ENCODE results near the gene HOXD4.
A peak's percentile ranks its signal among the peaks of the same experiment; 100 is the strongest.

Gene HOXD4

DNA sequence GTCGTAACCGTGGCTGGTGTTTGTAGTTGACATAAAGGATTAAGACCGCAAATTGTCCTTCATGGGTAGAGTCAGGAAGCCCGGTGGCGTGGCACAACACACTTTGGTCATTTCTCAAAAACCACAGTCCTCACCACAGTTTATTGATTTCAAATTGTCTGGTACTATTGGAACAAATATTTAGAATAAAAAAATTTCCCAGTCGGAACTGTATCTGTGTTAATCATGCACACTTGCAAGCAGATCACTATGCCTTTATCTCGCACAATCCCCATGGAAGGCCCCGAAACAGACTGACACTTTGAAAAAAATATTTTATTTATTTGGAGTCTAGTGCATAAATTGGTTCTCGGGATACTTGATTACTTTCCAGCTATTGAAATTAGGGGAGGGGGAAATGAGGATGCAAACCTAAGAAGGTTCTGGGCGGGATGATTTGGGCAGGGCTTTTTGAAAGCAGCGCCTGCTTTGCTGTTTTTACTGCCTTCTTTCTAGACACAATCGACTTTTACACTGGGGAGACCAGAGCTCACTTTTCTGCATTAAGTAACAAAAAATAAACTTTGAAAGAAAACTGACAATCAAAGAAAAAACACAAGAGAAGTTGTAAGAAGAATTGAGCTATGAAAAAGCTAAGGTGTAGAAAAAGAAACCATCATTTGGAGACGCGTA is 21.7 kb downstream of the HOXD4 start:
- H3K4me3 ChIP-seq (ENCODE audit: low read length in 2 of 2), result no peak overlapping the region
- peaks cover 4% of the 10 kb centered on the region in 2 donors for H3K27me3 ChIP-seq (ENCODE audit: control insufficient read depth in 2 of 2, insufficient read depth in 2 of 2, low read length in 2 of 2)
- no peaks in the 10 kb centered on the region for H3K36me3 ChIP-seq (ENCODE audit: control insufficient read depth in 2 of 2, insufficient read depth in 2 of 2, low read length in 2 of 2)
- H3K9me3 ChIP-seq (ENCODE audit: control insufficient read depth in 2 of 2, low read length in 2 of 2), result no peaks in the 10 kb centered on the region
- H3K4me1 ChIP-seq (ENCODE audit: control insufficient read depth in 2 of 2, insufficient read depth in 2 of 2, low read length in 2 of 2), result peaks cover 15 to 17% of the 10 kb centered on the region in 2 donors
- no peak overlapping the region for H3K9ac ChIP-seq (ENCODE audit: low read depth in 1 of 2, low read length in 2 of 2)
- no peak overlapping the region for H3K27ac ChIP-seq (ENCODE audit: low read depth in 2 of 2, low read length in 2 of 2)

DNA sequence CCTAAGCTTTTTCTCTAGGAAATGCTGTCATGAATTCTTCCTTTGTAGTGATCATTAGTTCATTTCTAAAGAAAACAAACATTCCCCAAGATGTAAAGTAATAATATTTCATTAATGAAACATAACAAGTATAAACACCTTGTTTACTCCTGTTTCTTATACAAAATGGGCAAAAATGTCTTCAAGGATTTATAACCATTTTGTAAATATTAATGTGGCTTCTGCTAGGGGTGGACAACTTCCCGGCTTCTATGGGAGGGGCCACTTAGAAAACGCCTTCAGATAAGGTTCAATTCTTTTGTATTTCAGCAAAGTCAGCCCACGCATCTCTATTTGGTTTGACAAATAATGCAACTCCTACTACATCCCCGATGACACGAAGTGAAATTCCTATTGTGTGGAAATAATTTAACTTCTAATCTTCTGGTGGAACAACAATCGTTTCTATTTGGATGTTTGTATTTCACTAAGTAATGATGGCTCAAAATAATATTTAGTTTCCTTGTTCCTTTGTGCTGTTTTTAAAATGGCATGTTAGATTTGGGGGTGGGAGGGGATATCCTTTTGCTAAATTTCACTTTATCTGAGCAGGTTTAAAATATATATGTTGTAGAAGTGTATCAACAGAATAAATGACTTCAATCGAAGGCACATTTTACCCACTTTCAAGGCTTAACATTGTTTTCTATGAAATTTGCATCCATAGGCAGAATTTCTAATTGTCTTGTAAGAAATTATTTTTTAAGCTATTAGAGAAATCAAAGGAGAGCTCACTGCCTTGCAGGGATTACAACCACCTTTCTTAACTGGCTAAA is 22.4 kb downstream of the HOXD4 start:
- H3K36me3 ChIP-seq (ENCODE audit: control insufficient read depth in 2 of 2, insufficient read depth in 2 of 2, low read length in 2 of 2), result no peaks in the 10 kb centered on the region
- H3K27ac ChIP-seq (ENCODE audit: low read depth in 2 of 2, low read length in 2 of 2), result no peak overlapping the region
- peaks cover 18 to 23% of the 10 kb centered on the region in 2 donors for H3K4me1 ChIP-seq (ENCODE audit: control insufficient read depth in 2 of 2, insufficient read depth in 2 of 2, low read length in 2 of 2)
- H3K9me3 ChIP-seq (ENCODE audit: control insufficient read depth in 2 of 2, low read length in 2 of 2), result no peaks in the 10 kb centered on the region
- H3K27me3 ChIP-seq (ENCODE audit: control insufficient read depth in 2 of 2, insufficient read depth in 2 of 2, low read length in 2 of 2), result peaks cover 4% of the 10 kb centered on the region in 2 donors
- peak overlapping the region in 1 of 2 donors; percentile 62 for H3K4me3 ChIP-seq (ENCODE audit: low read length in 2 of 2)
- H3K9ac ChIP-seq (ENCODE audit: low read depth in 1 of 2, low read length in 2 of 2), result no peak overlapping the region

DNA sequence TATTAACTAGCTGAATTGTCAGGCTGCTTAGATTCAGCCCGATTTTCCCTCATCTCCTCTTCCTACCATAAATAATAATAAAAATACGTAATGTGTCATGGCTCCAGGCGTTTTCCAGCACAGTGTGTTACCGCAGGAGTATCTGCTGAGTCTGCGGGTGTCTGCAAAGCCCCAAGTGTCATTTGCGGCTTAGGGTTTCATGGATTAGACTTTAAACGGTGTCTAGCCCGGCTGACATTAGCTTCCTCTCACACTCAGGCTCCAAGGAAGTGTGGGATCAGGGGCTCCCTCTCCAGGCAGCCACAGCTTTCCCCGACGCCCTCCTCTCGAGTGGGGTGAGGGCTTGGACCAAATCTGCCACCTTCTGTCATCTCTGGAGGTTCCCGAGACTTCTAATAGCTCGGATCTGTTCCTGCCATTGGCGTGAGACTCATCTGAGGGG is 23.1 kb downstream of the HOXD4 start:
- Histone ChIP-seq H3K27ac (ENCODE audit: low read depth in 2 of 2, low read length in 2 of 2) (peak overlapping the region in 1 of 2 donors; percentile 32), H3K9ac (ENCODE audit: low read depth in 1 of 2, low read length in 2 of 2) (no peak overlapping the region), H3K4me3 (ENCODE audit: low read length in 2 of 2) (peak overlapping the region in 1 of 2 donors; percentile 62), H3K36me3 (ENCODE audit: control insufficient read depth in 2 of 2, insufficient read depth in 2 of 2, low read length in 2 of 2) (no peaks in the 10 kb centered on the region), H3K9me3 (ENCODE audit: control insufficient read depth in 2 of 2, low read length in 2 of 2) (no peaks in the 10 kb centered on the region), H3K4me1 (ENCODE audit: control insufficient read depth in 2 of 2, insufficient read depth in 2 of 2, low read length in 2 of 2) (peaks cover 18 to 29% of the 10 kb centered on the region in 2 donors), H3K27me3 (ENCODE audit: control insufficient read depth in 2 of 2, insufficient read depth in 2 of 2, low read length in 2 of 2) (peaks cover 4 to 6% of the 10 kb centered on the region in 2 donors)

DNA sequence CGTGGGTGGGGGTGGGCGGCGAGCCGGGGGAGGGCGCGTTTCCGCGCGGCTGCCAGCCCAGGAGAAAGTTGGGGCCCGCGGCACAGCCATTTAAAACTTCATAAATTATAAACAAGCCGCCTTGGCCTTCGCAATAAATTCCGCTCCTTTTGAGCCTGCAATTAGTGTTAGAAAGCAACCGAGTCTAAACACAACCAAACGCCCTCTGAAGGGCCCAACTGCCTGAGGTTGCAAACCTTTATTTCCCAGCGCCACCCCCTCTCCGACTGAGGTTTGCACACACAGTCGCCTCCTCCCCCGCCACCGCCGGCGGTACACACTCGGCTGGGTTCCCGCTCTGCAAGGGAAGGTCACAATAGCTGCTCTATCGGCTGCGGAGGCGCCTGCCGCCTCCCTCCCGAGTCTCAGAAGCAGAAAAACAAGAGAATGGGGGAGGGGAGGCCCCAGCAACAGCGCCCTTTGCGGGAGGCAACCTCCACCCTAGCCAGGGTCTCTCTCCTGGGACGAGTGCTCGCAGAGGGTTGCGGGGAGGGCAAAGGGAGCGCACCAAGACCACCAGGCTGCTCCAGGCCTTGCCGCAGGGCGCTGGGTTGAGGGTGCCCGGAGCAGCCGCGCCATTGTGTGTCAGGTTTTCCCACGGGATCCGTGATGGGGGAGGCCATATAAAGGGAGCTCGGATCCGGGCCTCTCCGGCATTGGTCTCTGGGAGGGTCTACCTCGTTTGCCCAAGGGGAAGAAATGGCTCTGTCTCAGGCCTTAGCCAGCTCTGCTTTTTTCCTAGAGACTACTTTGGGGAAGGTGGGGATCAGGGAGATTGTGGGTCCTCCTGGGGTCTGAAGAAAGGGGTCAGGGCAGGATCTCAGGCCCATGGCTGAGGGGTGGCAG is 23.7 kb downstream of the HOXD4 start:
- H3K4me3 ChIP-seq (ENCODE audit: low read length in 2 of 2), result peak overlapping the region in 1 of 2 donors; percentile 62
- H3K27me3 ChIP-seq (ENCODE audit: control insufficient read depth in 2 of 2, insufficient read depth in 2 of 2, low read length in 2 of 2), result peaks cover 4 to 6% of the 10 kb centered on the region in 2 donors
- H3K9ac ChIP-seq (ENCODE audit: low read depth in 1 of 2, low read length in 2 of 2), result no peak overlapping the region
- no peaks in the 10 kb centered on the region for H3K9me3 ChIP-seq (ENCODE audit: control insufficient read depth in 2 of 2, low read length in 2 of 2)
- no peaks in the 10 kb centered on the region for H3K36me3 ChIP-seq (ENCODE audit: control insufficient read depth in 2 of 2, insufficient read depth in 2 of 2, low read length in 2 of 2)
- H3K27ac ChIP-seq (ENCODE audit: low read depth in 2 of 2, low read length in 2 of 2), result peak overlapping the region in 1 of 2 donors; percentile 32
- peaks cover 18 to 33% of the 10 kb centered on the region in 2 donors for H3K4me1 ChIP-seq (ENCODE audit: control insufficient read depth in 2 of 2, insufficient read depth in 2 of 2, low read length in 2 of 2)

DNA sequence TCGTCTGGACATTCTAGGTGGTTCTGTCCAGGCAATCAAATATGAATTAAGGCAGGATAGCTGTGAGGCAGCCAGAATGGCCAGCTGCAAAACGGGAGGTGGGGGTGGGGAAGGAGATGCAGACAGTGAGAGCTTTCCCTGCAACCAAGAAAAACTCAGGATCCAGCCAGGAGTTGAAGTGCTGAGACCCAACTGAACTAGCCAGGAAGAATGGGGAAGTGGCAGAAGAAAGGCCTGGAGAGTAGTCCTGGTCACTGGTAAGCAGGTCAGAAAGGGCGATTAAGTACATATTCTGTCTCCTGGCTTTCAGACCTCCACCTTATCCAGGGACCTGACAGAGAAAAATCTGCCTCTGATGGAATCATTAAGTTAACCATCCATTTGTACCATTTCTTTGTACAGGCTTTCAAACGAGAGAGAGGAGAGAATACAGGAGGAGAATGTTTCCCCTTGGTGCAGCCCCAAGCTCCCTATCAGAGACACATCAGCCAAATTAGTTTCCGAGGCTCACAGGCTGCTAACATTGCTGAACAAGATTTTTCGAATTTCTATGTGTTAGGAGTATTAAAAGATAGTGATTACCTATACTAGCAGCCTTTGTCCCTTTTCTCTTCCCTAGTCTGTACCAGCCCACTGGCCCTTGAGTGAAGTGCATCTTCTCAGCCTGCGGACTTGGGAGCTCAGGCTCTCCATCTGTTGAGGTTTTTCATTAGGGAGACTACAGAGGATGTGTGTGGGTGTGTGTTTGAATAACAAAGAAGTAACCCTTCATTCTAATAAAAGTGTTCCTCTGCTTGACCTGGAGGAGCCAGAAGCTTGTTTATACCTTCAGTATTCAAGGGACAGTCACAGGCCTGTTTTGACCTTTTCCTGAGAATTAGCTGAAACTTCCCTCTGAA is 24.6 kb downstream of the HOXD4 start:
- H3K36me3 ChIP-seq (ENCODE audit: control insufficient read depth in 2 of 2, insufficient read depth in 2 of 2, low read length in 2 of 2), result no peaks in the 10 kb centered on the region
- peaks cover 4 to 6% of the 10 kb centered on the region in 2 donors for H3K27me3 ChIP-seq (ENCODE audit: control insufficient read depth in 2 of 2, insufficient read depth in 2 of 2, low read length in 2 of 2)
- H3K9me3 ChIP-seq (ENCODE audit: control insufficient read depth in 2 of 2, low read length in 2 of 2), result no peaks in the 10 kb centered on the region
- H3K4me3 ChIP-seq (ENCODE audit: low read length in 2 of 2), result no peak overlapping the region
- no peak overlapping the region for H3K27ac ChIP-seq (ENCODE audit: low read depth in 2 of 2, low read length in 2 of 2)
- no peak overlapping the region for H3K9ac ChIP-seq (ENCODE audit: low read depth in 1 of 2, low read length in 2 of 2)
- peaks cover 17 to 28% of the 10 kb centered on the region in 2 donors for H3K4me1 ChIP-seq (ENCODE audit: control insufficient read depth in 2 of 2, insufficient read depth in 2 of 2, low read length in 2 of 2)

DNA sequence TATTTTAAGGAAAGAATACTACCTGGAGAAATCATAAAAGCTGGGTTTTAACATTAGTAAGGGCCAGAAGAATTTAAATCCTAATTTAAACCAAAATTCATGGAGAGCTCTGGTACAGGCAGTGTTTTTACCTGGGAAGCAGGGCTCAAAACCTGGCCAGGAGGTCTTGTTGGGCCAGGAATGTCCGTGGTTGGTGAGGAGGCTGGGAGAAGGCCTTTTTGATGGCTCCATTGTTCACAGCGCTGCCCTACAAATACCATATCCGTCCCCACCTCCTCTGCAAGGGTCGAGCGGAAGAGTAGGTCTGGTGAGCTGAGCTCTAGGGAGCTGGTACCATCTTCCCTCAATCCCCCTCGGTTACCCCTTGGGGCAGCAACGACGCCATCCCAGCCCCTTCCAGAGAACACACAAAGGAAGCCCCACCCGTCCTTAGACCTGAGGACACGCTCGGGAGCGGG is 26.3 kb downstream of the HOXD4 start:
- peak overlapping the region; percentile 56 to 65 for H3K9ac ChIP-seq (ENCODE audit: low read depth in 1 of 2, low read length in 2 of 2)
- H3K4me3 ChIP-seq (ENCODE audit: low read length in 2 of 2), result peak overlapping the region; percentile 60 to 73
- H3K4me1 ChIP-seq (ENCODE audit: control insufficient read depth in 2 of 2, insufficient read depth in 2 of 2, low read length in 2 of 2), result peaks cover 14 to 26% of the 10 kb centered on the region in 2 donors
- H3K27me3 ChIP-seq (ENCODE audit: control insufficient read depth in 2 of 2, insufficient read depth in 2 of 2, low read length in 2 of 2), result peaks cover 0 to 6% of the 10 kb centered on the region in 2 donors
- H3K9me3 ChIP-seq (ENCODE audit: control insufficient read depth in 2 of 2, low read length in 2 of 2), result no peaks in the 10 kb centered on the region
- H3K27ac ChIP-seq (ENCODE audit: low read depth in 2 of 2, low read length in 2 of 2), result peak overlapping the region in 1 of 2 donors; percentile 80
- H3K36me3 ChIP-seq (ENCODE audit: control insufficient read depth in 2 of 2, insufficient read depth in 2 of 2, low read length in 2 of 2), result no peaks in the 10 kb centered on the region

DNA sequence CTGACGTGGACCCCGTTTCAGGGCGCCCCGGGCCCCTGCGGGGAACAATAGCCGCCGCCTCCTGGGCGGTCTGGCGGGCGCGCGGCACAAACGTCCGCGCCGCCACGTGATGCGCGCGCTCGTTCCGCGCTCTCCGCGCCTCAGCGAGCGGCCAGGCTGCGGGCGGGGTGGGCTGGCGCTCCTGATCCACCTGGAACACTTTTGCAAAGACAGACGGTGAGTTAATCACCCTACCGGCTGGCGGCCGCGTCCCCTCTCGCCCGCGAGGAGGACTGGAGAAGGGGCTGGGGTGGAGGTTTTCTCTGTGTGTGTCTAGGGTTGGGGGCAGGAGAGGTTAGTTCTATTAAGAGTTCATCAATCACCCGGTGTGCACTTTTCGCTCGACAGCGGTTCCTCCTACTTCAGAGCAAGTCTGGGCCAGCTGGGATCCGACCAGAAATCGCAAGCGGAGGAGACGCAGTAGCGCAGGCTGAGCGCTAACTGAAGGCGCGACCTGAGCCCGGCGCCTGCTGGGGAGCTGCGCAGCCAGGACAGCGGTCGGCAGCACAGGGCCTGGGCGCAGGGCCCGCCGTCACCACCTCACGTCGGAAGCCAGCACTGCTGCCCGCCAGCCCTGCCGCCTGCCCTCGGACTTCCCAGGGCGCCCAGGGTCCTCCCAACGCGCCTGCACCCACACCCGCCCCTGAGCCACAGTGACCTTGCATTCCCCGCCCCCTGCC is 26.8 kb downstream of the HOXD4 start:
- Histone ChIP-seq H3K9ac (ENCODE audit: low read depth in 1 of 2, low read length in 2 of 2) (peak overlapping the region; percentile 56 to 65), H3K9me3 (ENCODE audit: control insufficient read depth in 2 of 2, low read length in 2 of 2) (no peaks in the 10 kb centered on the region), H3K4me1 (ENCODE audit: control insufficient read depth in 2 of 2, insufficient read depth in 2 of 2, low read length in 2 of 2) (peaks cover 14 to 26% of the 10 kb centered on the region in 2 donors), H3K27ac (ENCODE audit: low read depth in 2 of 2, low read length in 2 of 2) (peak overlapping the region; percentile 51 to 80), H3K27me3 (ENCODE audit: control insufficient read depth in 2 of 2, insufficient read depth in 2 of 2, low read length in 2 of 2) (peaks cover 0 to 3% of the 10 kb centered on the region in 2 donors), H3K36me3 (ENCODE audit: control insufficient read depth in 2 of 2, insufficient read depth in 2 of 2, low read length in 2 of 2) (no peaks in the 10 kb centered on the region), H3K4me3 (ENCODE audit: low read length in 2 of 2) (peak overlapping the region; percentile 60 to 73)

DNA sequence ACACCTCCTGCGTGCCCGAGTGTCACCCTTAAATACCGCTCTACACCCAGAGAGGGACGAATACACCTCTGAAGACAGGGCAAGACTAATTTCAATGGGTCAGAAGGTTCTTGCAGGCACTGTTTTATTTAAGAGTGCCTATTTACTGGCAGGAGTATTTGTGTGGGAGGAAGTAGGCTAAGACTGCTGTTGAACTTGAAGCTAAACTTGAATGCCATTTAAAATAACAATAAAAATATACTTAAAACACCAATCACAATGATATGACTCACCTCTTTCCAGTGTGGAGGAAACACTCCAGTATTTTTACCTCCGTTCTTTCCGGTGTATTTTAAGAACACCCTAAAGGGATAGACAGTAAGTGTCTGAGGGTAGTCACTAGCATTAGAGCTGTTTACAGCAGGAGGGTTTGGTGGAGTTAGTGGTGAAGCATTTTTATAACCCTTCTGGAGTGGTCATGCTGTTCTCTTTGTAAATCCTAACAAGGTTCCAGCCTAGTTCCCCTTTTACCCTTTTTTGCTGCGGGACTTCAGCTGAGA is 27.5 kb downstream of the HOXD4 start:
- peaks cover 12 to 26% of the 10 kb centered on the region in 2 donors for H3K4me1 ChIP-seq (ENCODE audit: control insufficient read depth in 2 of 2, insufficient read depth in 2 of 2, low read length in 2 of 2)
- no peaks in the 10 kb centered on the region for H3K9me3 ChIP-seq (ENCODE audit: control insufficient read depth in 2 of 2, low read length in 2 of 2)
- H3K36me3 ChIP-seq (ENCODE audit: control insufficient read depth in 2 of 2, insufficient read depth in 2 of 2, low read length in 2 of 2), result no peaks in the 10 kb centered on the region
- H3K4me3 ChIP-seq (ENCODE audit: low read length in 2 of 2), result peak overlapping the region; percentile 60 to 73
- H3K27ac ChIP-seq (ENCODE audit: low read depth in 2 of 2, low read length in 2 of 2), result peak overlapping the region; percentile 51 to 80
- peaks cover 0 to 3% of the 10 kb centered on the region in 2 donors for H3K27me3 ChIP-seq (ENCODE audit: control insufficient read depth in 2 of 2, insufficient read depth in 2 of 2, low read length in 2 of 2)
- no peak overlapping the region for H3K9ac ChIP-seq (ENCODE audit: low read depth in 1 of 2, low read length in 2 of 2)

Data from mucosa of rectum (tissue), 2 donors.